Endometrial microvascular endothelial cells (primary cell): Measurements from ENCODE around the gene USP2. TPM values are rescaled to one million over a fixed set of nuclear protein-coding genes. Genes with fewer than 3 reads are reported as not detected.

Experiments used
- total RNA-seq: library from RNA; depleted of rRNA; stranded (reverse); fragments of >200 nt; gene quantifications from one replicate; pipeline ENCODE4 v1.2.3, GENCODE V29; 2015; ENCODE audit errors: inconsistent ontology term

Gene USP2
- total RNA-seq, 1 donor from 2014 or later, result not detected

Other genes with a start within 250 kb of the USP2 start
- gene ABCG4, start 232.6 kb downstream of the USP2 start, total RNA-seq, result not detected
- 16.7 TPM for gene NLRX1, start 213.0 kb downstream of the USP2 start, total RNA-seq
- not detected for gene NHERF4, start 196.2 kb downstream of the USP2 start, total RNA-seq
- 20.4 TPM for gene CBL, start 175.4 kb downstream of the USP2 start, total RNA-seq
- 5,407 TPM for gene MCAM, start 64.6 kb downstream of the USP2 start, total RNA-seq
- gene RNF26, start 47.2 kb downstream of the USP2 start, total RNA-seq, result 18.2 TPM
- 115 TPM for gene C1QTNF5, start 40.8 kb downstream of the USP2 start, total RNA-seq
- not detected for gene MFRP, start 35.0 kb downstream of the USP2 start, total RNA-seq
- gene THY1, start 41.5 kb upstream of the USP2 start, total RNA-seq, result 9.6 TPM